GM12873 (cell line): ENCODE results near the gene TXNDC9.
A peak's percentile ranks its signal among the peaks of the same experiment; 100 is the strongest.
"Not testable (repeated sequence)": the region's sequence is repeated elsewhere in the genome, so short reads cannot be mapped to it uniquely, and the experiment has no call there.

Experiments used
- CTCF ChIP-seq: IDR thresholded peaks from 2 replicates; pipeline ENCODE4 v1.5.1; 2012; ENCODE audit warnings: low read depth, mild to moderate bottlenecking, moderate library complexity, low read length, control low read depth; ENCODE audit not compliant: insufficient read depth; ENCODE audit errors: missing control alignments

The TXNDC9 gene

DNA sequence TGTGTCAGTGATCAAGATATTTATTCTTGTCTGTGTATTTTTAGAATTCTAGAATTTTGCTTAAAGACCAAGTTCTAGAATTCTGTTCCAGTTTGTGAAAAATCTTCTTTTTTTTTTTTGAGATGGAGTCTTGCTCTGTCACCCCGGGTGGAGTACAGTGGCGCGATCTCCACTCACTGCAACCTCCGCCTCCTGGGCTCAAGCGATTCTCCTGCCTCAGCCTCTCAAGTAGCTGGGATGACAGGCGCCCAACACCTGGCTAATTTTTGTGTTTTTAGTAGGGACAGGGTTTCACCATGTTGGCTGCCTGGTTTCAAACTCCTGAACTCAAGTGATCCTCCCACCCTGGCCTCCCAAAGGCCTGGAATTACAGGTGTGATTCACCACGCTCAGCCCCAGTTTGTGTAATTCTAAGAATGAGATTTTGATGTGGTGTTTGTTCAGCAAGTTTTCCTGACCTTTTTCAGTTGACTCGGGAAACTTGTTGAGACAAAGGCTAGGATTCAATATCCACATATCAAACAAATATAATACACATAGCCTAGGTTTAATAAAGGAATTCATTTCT, 4.6 kb upstream of the TXNDC9 start:
- TF ChIP-seq CTCF: no peak

- TF ChIP-seq CTCF: no peak
These were observed 2.0 kb upstream of the TXNDC9 start for GRCh38 chr2:99338029-99338585.

DNA sequence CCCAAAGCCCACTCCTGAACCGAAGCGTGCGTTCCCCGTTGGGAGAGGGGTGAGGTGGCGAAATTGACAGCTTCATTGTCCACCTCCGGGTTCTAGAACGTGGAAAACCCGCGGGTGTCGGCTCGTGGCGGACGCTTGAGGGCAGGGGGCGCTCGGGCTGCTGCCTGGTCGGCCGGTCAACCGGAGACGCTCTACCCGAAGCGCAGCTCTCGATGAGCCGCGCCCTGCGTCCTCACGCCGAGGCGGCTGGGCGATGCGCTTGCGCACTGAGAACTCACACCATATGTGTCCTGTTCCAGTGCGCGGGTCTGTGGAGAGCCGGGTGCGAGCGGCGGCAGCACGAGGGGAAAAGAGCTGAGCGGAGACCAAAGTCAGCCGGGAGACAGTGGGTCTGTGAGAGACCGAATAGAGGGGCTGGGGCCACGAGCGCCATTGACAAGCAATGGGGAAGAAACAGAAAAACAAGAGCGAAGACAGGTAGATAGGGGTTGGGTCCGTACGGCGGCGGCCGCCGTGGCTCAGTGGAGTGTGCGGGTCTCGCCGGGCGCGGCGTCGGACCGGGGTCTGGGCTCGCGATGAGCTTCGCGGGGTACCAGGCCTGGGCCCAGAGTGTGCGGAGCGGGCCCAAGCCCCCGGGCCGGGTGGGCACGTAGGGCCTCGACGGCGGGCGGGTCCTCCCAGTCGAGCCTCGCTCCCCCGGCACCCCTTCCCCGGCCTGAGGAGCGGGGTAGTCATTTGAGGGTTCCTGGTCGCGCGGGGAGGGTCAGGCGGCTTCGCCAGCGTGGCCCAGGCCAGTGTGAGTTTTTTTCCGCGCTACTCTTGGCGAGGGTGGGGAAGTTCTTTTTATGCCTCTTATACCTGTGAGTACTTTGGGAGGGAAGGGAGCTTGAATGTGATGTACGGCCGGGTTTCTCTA, 1.2 kb upstream of the TXNDC9 start, which contains the start of gene EIF5B:
EIF5B (plus strand) TSS at position 277 of the 916 bp plus-strand sequence; CDS start at position 443, 166 bp downstream.
- TF ChIP-seq CTCF: peak; percentile 65

DNA sequence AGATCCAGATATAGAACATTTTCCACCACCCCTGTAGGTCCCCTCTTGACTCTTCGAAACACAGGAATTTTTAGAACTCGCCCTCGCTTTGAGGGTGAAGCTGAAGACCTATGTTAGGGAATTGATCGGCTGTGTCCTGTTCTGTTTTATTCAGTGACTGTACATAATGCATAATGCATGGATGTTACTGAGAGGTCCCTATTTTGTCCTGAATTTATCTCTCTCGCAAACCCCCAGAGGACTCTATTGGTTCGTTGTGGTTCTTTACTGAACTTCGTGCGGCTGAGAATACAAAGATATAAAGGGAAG, 625 bp upstream of the TXNDC9 start:
- TF ChIP-seq CTCF: no peak

- no peak for TF ChIP-seq CTCF
These were observed 10.7 kb downstream of the TXNDC9 start for GRCh38 chr2:99325384-99325783.

DNA sequence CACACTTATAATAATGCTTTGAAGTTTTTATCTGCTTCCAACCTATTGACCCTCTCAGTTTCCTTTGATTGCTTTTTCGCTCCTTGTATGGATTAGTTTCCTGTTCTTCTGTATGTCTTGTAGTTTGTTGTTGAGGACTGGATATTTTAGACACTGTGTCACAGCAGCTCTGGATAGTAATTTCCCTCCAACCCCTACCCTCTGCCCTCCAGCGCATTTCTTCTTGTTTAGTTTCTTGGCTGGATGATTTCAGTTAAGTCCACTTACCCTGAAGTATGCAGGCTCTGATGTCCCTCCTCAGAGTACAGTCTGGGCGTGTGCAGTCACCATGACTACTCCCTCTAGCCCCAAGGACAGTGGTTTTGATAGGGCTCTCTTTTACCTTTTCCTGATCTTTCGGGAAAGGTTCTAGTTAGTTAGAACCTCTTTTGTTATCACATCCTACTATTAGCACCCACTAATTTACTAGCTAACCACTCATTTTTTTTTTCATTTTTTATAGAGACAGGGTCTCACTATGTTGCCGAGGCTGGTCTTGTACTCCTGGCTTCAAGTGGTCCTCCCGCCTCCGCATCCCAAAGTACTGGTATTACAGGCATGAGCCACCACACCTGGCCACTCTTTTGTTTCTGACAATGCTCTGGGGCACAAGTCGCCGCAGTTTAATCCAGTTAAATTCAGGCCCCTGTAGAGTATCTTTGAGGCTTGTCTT, 18.8 kb downstream of the TXNDC9 start:
- TF ChIP-seq CTCF: no peak

DNA sequence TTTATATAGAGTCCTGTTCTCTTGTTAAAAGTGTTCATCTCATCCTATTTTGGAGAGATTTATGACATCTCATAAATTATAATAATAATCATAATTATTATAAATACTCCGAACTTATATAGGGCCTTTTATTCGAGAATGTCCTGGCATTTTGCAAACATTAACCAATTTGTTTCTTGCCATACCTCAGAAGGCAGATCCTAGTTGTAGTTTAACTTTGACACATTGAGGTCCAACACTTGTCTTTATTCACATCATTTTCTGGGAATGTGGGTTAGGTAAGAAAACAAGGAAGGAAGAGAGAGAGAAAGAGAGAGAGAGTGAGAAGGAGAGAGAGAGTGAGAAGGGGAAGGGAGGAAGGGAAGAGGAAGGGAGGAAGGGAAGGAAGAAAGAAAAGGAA, 35.0 kb downstream of the TXNDC9 start, which contains the start of gene LYG1:
LYG1 (minus strand) TSS at position 101 of the 400 bp plus-strand sequence. CDS start 5,527 bp downstream, outside the sequence.
- TF ChIP-seq CTCF: not testable (repeated sequence)
